ENCODE results near the gene RAB11FIP4.

Gene RAB11FIP4

GRCh38 chr17:31412511-31412910 lies 21.0 kb downstream of the RAB11FIP4 start:
- FAIRE-seq: no peak

- no peak for FAIRE-seq
Measured at GRCh38 chr17:31413081-31413799, 21.8 kb downstream of the RAB11FIP4 start.

DNA sequence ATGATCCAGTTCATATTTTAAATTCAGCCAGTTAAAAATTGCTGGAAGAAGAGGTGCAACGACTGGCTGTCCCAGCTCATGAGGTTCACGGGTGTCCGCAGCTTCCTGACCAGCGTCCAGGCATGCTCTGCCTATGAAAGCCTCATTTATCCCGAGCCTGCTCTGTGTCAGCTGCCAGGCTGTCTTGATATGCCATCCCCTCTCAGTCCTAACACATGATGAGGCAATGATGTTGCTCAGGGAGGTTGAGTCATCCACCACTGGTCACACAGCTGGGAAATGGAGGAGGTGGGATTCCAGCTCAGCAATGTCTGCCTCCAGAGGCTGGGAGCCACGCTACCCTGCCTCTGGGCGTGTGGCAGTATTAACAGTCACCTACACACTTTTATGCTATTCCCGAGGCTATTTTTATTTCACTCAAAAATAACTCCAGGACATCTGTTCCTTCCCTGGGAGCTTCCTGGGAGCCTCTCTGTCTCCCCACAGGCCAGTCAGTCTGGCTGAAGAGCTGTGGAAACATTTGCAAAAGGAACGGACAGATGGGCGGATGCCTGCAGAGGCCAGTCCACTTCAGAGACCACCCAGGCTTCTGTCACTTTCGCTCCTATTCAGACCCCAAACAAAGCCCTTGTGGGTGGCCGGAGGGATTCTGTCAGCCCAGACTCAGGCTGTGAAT lies 22.5 kb downstream of the RAB11FIP4 start:
- no peak for FAIRE-seq

DNA sequence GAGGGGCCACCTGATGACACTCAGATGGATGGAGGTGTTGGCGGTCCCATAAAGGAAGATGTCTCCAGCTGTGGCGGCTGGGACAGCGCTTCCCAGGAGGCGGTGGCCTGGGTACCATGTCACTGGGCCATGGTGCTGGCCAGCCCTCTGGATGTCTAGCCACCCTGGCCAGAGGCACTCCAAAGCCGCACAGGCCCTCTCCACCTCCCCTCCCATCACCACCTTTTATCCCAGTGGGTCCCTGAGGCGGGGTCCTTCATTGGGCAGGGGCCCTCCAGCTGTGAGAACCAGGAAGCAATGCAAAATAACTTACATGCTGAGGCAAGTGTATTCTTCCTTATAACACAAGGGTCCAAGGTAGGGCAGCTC lies 23.1 kb downstream of the RAB11FIP4 start:
- no peak for FAIRE-seq

GRCh38 chr17:31415004-31415454 lies 23.6 kb downstream of the RAB11FIP4 start:
- FAIRE-seq: no peak

DNA sequence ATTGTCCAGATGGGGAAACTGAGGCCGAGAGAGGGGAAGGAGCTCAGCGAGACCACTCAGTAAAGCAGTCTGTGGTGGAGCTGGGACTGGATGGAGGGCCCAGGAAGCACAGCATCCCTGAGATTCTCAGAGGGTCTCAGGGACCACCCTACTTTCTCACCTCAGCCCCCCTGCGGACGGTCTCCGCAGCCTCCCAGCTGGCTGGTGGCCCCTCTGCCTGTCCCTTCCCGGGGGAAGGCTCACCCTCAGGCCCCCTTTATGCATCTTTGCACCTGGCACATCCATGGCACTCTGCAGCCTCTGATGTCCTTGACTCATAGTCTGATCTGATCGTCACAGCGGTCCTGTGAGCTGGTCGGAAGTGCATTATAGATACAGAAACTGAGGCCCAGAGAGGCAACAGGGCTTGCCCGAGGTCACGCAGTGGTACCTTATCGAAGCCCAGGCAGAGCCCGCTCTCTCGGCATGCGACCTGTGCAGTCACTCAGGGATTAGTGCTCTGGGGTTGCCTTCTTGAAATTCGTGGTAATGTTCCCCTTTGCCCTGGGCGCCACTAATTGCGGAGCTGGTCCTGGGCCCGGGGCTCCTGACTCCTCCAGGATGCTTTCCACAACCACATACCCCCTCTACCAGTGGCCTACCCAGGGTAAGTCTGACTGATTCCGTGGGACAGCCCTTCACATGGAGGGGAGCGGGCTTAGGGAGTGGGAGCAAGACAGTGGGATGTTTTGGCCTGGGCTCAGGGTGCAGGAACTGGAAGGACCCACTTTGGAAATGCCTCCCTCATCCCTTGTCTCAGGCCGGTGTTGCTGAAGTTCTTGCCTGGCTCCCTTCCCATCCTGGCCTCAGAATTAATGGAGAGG lies 24.4 kb downstream of the RAB11FIP4 start:
- no peak for FAIRE-seq

- FAIRE-seq: no peak
Measured at GRCh38 chr17:31416503-31416923, 25.0 kb downstream of the RAB11FIP4 start.

GRCh38 chr17:31417051-31417792 lies 25.7 kb downstream of the RAB11FIP4 start:
- FAIRE-seq: no peak

DNA sequence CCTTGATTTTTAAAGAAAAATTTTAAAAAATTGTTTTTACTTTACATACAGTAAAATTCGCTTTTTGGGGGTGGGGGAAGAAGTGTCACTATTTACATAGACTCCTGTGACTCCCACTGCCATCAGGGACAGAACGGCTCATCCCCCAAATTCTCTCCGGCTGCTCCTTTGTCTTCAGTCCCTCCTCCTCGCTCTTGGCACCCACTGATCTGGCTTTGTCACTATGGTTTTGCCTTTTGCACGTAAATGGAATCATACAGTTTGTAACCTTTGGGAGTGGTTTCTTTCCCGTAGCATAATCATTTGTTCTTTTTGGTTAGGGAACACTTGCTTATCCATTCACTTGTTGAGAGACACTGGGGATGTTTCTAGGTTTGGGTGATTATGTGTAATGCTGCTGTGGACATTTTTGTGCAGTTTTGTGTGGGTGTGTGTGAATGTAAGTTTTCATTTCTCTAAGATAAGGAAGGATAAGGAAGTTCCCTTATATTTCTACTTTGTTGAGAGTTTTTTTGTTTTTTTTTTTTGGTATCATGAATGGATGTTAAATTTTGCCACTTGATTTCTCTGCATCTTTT lies 27.4 kb downstream of the RAB11FIP4 start:
- no peak for FAIRE-seq

DNA sequence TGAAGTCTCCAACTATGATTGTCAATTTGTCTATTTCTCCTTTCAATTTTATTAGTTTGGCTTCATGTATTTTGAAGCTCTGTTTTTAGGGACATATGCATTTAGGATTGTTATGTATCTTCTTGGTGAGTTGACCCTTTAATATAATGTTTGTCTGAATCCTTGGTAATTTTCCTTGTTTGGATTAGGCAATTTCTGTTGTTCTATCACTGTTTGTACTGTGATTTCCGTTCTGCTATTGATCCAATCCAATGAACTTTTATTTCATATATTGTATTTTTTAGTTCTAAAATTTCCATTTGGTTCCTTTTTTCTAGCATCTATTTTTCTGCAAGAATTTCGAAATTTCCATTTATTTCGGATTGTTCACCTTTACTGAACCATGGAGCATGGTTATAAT lies 31.0 kb downstream of the RAB11FIP4 start:
- FAIRE-seq: no peak

DNA sequence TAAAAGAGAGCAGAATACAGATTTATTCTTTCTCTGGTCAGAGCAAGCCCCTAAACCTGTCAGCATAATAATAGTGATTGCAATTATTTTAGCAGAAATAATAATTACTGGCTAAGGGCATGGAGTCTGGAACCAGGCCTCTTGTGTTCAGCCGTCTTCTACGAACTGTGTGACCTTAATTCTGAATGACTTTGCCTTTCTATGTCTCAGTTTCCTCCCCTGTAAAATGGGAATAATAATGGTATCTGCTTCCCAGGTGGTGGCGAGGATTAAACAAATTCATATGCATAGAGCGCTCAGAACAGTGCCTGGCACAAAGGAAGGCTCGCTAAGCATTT lies 33.4 kb downstream of the RAB11FIP4 start:
- no peak for FAIRE-seq

DNA sequence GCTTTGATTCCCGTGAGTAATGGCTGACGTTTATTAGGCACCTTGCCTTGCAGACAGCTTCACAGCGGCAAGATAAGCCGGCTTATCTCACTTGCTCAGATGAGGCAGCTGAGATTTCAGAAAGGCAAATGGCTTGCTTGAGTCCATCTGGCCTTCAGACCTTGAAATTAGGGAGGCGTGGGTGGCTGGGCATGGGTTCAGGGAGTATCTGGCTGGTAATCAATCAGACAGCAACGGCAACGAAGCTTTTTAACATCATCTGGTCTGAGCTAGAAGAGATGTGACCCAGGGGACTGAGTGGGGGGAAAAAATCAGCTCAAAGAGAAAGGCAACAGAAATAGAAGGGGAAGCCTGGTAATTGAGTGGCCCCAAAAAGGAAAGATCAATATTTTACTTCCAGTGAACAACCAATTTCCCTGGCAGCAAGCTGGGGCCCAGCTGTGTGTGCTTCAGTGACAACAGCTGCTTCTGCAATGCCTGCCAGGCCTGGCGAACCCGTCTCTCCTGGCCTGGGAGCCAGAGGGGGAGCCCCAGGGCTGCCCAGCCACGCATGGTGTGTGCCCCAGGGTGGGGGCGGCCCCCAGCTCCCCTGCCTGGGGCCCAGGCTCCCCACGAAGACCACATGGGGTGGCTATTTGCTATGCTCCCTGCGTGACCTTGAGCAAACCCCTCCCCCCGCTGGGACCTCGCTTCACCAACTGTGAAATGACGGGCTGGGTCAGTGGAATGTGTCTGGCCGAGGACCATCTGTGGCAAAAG lies 34.0 kb downstream of the RAB11FIP4 start:
- FAIRE-seq: no peak

GRCh38 chr17:31427684-31428083 lies 36.2 kb downstream of the RAB11FIP4 start:
- no peak for FAIRE-seq

- no peak for FAIRE-seq
Measured at GRCh38 chr17:31428111-31428510, 36.6 kb downstream of the RAB11FIP4 start.

DNA sequence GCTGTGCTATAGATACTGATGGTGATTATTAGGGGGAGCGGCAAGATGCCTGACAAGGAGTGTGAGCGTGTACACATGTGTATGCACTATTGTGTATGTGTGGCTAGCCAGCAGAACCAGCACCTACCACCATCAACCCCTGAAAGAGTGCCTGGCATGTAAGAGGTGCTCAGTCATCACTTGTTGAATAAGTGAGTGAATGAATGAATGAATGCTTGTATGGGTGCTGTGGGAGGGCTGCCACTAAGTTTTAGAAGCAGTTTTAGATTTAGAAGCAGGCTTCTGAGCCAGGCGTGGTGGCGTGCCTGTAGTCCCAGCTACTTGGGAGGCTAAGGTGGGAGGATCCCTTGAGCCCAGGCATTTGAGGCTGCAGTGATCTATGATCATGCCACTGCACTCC lies 37.0 kb downstream of the RAB11FIP4 start:
- no peak for FAIRE-seq

GRCh38 chr17:31431098-31431851 lies 39.8 kb downstream of the RAB11FIP4 start:
- no peak for FAIRE-seq

DNA sequence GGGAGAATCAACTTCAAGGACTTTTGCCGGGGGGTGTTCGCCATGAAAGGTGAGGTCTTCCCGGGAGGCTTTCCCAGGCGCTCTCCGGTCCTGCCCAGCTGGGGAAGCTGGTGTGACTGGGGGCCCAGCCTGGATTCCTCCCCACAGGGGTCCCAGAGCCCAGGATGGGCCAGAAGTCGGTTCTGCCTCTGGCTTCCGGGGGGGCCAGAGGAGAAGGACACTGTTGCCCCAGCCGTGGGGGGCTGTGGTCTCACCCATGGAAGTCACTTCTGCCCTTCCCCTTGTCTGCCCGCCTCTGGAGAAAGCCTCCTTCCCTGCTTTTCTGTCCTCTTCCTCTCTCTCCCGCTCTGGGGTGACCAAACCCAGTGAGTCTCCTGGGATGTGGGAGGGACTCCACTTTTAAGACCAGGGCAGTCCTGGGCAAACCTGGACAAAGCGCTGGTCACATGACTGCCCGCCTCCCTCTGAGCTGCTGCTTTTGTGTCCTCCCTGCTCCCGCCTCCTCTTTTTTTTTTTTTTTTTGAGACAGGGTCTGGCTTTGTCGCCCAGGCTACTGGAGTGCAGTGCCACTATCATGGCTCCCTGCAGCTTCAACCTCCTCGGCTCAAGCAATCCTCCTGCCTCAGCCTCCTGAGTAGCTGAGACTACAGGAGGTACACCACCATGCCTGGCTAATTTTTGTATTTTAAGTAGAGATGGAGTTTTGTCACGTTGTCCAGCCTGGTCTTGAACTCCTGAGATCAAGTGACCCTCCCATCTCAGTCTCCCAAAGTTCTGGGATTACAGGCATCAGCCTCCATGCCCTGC lies 40.6 kb downstream of the RAB11FIP4 start:
- FAIRE-seq: no peak

- no peak for FAIRE-seq
Measured at GRCh38 chr17:31433091-31433790, 41.8 kb downstream of the RAB11FIP4 start.

Measured in G401.6 (cell line).